Stimulated activated CD4-positive, alpha-beta T cell treated with anti-CD3 and anti-CD28 coated beads, TNF-alpha, amount 100 ng/mL, for 1 hour (primary cell): ENCODE measurements around the gene ORC3.

Source experiments
- DNase-seq, 3 donors: peaks; one replicate each; pipeline ENCODE4 v3.0.0-alpha.2; 2020; ENCODE audit warnings: low read depth in 3 of 3, low spot score in 1 of 3

The ORC3 gene

DNA sequence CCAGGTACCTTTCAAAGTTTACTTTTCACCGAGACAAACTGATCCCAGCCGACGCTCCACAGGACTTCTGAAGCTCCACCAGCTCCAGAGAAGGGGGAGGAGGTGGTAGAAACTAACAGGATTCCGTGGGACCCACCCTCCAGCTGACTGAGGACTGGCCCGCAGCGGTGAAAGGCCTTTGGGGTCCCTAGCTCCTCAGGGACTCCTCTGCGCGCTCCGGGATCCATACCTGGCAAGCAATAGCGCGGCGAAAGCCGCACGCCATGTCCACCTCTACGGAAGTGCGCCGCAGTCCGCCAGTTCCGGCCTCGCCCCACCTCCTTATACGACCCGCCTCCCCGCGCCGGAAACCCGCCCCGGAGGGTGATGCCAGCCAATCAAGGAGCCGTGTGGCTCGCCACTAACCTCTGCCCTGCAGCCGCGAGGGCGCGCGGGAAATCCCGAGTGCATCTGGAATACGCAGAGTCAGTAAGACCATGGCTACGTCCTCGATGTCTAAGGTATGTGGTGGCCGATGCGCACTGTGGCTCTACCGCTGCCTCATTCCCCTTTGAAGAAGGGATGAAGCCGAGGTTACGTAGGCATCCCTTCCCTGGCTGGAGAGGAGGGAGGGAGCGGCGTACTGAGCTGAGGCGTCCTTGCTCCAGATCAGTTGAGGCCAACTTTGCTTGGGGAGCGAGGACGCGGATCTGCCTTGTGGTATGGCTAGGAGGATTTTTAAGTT is at the start of gene ORC3, which contains the start of gene RARS2:
Gene ORC3, plus strand, starts transcription at position 443 of the 724 bp plus-strand sequence. Its CDS starts 34 bp downstream, at position 477.
Gene RARS2, minus strand, starts transcription at position 295 of the 724 bp plus-strand sequence. Its CDS starts 30 bp downstream, at position 265.
- peak; percentile 81 to 90 (median 82) for DNase-seq

DNA sequence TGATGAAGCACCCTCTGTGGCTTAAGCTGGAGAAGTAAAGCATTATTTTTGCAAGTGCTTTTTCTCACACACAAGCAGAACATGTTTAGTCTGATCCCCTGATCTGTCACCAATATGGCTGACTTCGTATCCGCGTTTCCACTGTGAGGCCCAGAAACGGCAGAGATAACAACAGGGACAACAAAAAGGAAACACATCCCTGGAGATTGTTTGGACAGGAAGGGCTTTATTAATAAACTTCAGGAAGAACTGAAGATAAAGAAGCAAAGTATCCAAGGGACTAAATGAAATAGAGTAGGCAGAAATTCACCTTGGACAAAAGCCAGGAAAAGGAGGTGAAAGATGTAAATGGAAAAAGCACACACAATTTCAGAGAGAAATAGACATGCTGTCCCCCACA is 49.4 kb upstream of the ORC3 start:
- DNase-seq, result no peak

DNA sequence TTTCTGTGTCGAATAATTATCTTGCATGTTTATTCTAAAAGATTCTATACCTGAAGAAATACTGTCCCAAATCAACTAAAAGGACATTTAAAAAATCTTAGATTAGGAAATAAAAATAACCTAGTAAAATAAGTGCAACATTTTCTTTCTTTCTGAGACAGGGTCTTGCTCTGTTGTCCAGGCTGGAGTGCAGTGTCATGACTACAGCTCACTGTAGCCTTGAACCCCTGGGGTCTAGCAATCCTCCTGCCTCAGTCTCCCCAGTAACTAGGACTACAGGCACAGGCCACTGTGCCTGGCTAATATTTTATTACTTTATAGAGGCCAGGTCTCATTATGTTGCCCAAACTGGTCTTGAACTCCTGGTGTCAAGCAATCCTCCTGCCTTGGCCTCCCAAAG is 48.9 kb upstream of the ORC3 start:
- DNase-seq, result no peak

DNA sequence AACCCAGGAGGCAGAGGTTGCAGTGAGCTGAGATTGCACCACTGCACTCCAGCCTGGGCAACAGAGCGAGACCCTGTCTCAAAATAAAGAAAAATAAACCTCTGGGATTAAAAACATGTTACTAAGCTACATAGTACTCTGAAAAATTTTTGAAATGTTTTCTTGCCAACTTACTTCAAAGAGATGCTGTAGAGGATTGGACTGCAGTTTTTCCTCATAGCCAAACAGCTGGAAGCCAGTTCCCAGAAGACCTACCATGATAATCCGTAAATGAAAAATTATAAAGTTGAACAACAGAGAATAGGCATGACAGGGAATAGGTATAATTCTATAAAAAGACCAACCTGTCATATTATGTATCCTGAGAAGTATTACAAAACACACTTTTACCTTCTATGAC is 48.2 kb upstream of the ORC3 start:
- DNase-seq, result no peak

DNA sequence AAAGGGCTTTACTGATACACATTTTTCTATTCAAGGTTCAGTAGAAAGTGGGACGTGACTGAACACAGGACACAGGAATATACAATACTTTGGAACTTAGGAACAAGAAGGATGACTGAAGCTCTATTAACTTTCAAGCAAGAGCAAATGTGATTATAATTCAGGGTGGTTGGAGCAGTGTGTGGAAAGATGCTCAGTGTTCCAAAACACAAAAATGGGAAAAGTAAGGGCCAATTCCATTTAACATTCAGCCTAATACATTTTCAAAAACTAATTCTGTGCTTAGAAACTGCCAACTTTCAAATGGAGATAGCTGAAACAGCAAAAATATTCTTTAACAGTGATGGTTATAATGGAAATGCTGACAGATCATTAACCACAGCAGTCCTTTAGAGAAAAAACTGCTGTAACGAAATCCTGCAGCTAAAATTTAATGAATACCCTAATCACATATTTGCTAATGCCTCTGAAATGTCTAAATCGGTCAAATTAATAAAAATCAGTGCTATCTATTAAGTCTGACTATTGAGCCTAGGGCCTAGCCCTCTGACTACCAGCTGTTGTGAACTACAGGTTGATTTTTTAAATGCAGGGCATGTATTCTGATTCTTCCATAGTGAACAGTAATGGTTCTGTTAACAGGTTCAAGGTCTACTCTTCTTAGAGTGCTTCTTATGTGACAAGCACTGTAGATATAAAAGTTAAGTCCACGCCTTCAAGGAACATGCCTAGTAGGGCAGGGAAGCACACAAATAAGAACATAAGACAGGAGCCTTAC is 46.0 kb upstream of the ORC3 start:
- no peak for DNase-seq

DNA sequence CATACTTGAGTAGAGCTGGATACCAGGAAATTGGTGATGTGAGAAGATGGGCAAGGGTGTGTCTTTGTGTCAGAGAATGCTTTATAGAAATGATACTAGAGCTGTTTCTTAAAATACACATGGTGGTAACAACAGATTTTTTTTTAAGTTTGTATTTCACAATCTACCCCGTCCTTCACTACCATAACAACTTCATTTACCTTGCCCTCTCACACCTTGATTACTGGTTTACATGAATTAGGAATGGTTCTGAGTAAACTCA is 45.5 kb upstream of the ORC3 start:
- DNase-seq, result no peak

DNA sequence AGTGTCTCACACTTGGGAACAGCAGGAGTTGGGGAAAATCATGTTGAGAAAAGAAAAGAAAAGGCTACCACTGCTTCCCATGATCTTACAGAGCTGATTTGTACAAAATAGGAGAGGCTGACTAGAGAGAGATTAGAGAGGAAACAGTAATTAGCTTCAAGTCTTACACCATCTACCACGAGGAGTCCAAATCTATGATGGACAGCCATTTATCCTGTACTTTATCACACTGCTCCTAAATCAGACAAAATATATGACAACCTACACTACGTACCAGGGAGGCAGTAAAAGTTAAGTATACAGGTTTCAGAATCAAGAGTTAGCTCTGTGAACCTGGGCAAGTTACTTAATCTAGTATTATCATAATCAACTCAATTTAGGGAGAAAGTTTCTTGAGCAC is 38.1 kb upstream of the ORC3 start:
- no peak for DNase-seq

DNA sequence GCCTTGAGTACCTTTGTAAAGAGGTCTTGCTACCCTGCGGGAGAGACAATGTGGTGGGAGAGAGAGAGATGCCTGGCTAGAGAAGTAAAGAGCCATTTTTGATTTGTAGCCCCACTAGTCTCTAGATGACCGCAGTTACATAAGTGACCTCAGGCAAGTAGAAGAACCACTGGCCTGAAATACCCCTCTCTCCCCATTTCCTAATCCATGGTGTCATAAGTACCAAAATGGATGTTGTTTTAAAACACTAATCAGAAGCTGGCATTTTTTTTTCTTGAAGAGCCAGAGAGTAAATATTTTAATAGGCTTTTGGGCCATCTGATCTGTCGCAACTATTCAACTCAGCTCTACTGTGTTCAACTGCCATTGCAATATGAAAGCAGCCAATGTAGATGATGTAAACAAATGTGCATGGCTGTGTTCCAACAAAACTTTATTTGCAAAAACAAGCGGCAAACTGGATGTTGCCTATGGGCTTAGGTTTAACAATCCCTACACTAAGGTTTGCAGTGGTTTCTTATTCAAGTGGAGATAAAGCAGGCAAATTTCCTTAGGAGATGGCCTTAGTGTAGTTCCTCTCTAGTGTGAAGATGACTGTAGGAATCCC is 36.7 kb upstream of the ORC3 start:
- no peak for DNase-seq

DNA sequence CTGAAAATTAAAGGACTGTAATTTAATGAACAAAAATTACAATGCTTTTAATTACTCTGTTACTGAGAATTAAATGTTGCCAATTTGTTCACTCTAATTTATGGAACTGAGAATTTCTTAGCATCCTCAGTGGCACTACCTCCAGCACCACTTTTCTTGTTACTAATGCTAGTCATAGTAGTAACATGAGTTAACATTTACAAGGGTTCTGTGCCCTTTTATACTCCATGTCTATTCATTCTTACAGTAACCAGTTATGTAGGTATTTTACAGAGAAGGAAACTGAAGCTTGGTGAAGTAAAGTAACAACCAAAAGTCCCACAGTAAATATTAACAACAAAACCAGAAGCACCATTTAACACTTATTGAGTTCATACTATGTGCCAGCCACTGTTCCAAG is 34.4 kb upstream of the ORC3 start:
- DNase-seq, result no peak

DNA sequence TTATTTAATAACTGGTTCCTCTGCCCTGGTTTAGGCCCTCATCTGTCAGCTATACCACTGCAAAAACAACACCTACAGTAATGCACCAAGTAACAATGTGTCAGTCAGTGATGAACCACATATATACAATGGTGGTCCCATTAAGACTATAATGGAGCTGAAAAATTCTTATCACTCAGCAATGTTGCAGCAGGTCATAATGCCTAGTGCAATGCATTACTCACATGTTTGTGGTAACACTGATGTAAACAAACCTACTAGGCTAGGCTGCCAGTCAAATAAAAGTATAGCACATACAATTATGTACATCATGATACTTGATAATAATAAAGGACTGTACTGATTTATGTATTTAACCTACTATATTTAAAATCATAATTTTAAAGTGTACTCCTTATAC is 31.5 kb upstream of the ORC3 start:
- DNase-seq, result no peak

DNA sequence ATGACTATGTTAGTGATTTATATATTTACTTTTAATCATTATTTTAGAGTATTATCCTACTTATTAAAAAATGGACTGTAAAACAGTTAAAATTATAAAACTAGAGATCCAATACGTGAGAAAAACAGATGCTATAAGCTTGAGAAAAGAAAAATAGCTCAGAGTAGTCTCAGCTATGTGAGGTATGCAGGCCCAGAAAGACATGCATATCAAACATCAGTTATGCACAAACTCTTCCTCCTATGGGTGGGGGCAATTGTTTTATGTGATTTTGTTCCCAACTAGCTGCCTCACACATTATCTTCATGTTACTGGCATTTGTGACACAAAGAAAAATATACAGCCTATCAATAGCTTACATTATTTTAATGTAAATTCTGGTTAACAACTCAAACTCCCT is 28.9 kb upstream of the ORC3 start:
- no peak for DNase-seq

DNA sequence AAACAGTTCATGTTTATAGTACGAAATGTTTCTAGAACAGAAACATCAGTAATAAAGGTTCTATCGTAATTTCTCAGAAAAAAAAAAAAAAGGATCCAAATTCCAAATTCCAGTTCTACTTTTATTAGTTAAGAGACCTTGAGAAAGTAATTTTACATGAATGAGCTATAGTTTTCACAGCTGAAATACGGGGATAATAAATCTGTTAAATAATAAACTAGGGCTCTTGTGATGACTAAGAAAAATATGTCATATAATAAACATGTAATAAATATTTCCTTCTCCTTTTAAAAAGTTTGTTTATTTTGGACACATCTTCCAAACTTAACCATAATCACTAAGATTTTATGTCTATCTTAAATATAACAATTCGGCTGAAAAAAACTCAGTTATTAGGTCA is 17.9 kb upstream of the ORC3 start:
- no peak for DNase-seq

DNA sequence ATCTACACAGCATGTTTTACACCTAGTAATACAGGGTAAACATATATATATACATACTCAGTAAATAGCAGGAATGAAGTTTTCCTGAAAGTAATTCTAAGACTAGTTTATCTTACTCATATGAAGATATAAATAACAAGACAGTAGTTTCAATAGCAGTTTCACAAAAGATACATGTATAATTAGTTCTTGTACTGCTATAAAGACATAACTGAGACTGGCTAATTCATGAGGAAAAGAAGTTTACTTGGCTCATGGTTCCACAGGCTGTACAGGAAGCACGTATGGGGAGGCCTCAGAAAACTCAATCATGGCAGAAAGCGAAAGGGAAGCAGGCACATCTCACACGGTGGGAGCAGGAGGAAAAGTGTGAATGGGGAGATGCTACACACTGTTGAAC is 17.1 kb upstream of the ORC3 start:
- no peak for DNase-seq

DNA sequence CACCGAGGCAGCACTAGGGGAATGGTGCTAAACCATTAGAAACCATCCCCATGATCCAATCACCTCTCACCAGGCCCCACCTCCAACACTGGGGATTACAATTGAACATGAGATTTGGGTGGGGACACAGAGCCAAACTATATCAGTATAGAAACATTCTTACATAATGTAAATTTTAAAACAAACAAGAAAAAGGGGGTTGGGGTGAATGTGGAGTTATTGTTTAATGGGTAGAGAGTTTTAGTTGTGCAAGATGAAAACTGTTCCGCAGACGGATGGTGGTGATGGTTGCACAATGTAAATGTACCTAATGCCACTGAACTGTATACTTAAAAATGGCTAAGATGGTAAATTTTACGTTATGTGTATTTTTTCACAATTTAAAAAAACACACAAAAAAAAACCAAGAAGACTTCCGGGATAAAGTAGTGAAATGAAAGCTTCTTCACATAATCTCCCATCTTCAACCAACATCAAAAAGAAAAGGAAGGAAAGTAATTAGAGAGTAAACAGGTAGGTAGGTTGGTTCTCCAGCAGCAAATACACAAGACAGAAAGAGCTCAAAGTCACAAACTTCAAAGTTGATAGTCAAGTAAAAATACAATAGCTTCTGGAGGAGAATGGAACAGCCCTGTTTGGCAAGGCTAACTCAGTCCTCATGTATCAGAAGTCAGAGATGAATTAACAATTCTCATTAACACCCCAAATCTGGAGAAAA is 16.5 kb upstream of the ORC3 start:
- DNase-seq, result no peak

DNA sequence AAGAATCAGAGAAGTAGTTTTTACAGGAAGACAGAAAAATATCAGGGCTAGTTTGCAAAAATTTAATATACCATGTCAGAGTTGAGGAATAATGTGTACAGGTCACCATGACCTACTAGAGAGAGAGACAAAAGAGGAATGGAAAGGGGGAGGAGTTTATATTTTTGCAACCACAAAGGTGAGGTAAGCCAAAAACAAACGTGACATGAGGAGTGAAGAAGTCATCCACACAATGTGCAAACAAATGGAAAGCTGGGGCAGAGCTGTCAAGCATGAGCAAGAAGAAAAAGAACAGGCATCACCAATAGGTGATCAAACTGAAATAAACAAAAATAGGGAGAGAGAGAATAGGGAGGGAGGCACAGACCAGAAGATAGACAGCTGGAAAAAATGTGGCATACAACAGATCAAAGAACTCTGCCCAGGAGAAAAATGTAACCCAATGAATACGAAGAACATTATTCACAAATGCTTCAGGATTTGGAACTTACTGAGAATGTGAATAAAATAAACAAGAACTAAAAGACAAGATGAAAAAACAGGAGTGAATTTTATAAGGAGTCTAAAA is 15.6 kb upstream of the ORC3 start:
- DNase-seq, result no peak

DNA sequence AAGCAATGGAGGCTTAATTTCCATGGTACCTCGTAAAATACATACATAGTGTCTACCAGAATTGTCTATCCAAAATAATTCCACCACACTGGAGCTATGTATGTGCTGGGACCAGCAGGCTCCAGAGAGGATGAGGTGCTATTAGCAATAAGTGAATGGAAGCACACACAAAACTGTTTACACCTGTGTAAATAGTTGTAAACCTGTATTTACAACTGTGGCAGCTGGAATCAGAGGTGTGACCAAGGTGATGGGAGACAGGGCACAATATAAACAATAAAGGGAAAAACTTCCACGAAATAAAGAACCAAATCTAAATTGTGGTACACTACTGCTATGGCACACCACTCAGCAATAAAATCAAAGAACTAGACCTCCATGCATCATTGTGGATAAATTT is 14.5 kb upstream of the ORC3 start:
- no peak for DNase-seq

DNA sequence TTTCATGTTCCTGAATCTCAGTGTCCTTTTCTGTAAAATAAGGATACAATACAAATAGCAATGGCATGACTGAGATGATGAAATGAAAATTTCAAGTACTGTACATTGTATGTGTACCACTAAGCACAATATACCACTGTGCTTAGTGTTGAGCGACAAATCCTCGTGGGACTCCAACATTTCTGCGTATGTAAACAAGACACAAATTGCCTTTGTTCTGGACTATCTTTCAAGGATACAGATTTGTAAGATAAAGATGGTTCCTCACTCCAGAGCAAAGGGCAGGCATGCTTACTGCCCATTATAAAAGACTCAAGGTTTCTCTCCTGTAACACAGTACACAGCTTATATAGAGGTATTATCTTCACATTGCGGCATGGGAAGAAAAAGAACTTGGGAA is 6.1 kb upstream of the ORC3 start:
- DNase-seq, result no peak

DNA sequence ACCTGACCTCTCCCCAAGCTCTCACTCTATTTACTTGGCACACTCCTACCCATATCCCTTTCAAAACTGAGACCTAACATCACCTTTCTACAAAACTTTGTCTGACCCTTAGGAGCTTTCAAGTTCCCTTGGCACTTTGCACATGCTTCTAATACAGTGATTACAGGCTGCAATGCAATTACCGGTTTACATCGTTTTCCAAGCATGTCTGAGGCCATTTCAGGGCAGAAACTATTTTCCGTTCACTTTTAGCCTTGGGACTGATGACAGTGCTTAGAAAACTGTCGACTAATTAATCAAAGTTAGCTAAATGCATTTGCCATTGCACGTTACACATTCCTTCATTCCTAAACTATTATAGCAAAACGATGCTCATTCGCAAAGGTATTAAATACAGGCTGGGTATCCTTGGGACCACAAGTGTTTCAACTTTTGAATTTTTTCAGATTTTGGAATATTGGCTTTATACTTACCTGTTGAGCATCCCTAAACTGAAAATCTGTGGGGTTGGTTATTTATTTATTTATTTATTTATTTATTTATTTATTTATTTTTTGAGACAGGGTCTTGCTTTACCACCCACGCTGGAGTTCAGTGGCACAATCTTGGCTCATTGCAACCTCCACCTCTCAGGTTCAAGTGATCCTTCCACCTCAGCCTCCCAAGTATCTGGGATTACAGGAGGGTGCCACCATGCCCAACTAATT is 3.4 kb upstream of the ORC3 start:
- DNase-seq, result no peak

DNA sequence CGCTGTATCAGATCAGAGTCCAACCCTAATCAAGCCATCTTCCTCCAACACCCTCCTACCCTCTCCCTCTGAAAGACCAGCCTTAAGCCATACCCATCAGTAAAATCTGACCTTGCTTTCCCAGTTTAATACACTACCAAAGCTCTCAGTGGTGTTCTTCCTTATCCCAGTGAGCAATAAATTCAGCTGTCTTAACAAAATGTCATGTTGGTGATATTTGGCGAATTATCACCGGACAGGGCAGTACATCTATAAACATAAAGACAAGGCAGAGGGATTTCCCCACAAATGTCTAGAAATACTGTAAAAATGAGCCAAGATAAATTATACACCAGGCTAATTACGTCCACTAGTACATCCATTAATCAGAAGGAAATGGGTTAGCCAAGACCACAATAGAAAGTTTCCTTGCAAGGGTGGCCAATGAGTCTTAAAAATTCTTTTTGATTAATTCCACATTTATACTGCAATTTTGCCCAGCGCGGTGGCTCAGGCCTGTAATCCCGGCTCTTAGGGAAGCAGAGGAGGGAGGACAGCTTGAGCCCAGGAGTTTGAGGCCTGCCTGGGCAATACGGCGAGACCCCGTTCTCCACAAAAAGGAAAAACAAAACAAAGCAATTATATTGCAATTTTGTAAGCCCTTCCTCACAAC is 1.1 kb upstream of the ORC3 start:
- DNase-seq, result no peak

DNA sequence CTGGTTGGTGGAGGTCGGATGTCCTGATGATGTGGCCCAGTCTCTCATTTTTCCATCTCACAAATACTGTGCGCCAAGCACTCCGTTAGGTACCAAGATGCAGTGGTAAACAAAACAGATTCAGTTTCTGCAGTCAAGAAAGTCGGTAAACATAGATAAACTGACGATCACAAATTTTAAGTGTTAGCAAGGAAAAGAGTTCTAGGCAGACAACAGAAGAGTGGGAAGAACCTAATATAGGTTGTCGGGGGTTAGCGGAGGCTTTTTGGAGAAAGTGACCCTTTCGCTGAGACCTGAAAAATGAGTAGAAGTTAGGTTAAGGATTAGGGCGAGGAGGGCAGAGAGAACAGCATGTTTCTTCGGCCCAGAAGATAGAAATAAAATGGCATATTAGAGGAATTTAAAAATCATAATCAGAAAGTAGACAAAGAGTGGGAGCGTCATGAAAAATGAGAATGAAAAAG is 514 bp downstream of the ORC3 start:
- DNase-seq, result no peak
